T-cell (primary cell): ENCODE results near the gene ZNF506. TPM values are rescaled to one million over a fixed set of nuclear protein-coding genes. Genes with fewer than 3 reads are reported as not detected.

ENCODE experiments used
- ATAC-seq, 4 experiments: fragments of 200-7000 bp in 3 of 4; fragments of 150-1000 bp in 1 of 4; cut with Tn5 transposase; replicated peaks in 1 of 4; 1 replicate in 3 of 4; 2 replicates in 1 of 4; pipeline ENCODE4 v1.10.0; 2021; ENCODE audit warnings: moderate library complexity in 3 of 4, mild to moderate bottlenecking in 2 of 4, moderate number of reproducible peaks in 1 of 4
- CTCF ChIA-PET, 2 donors: fragments of 300-600 bp; sonication (Branson Sonifier 250); formaldehyde crosslinking; loops; one replicate each; lab custom pipeline; 2022; ENCODE audit warnings: antibody characterized with exemption in 2 of 2; lab: Charles Lee
- POLR2A ChIA-PET, 2 donors: fragments of 300-600 bp; sonication (Branson Sonifier 250); formaldehyde crosslinking; loops; one replicate each; lab custom pipeline; 2022; ENCODE audit warnings: antibody characterized with exemption in 2 of 2; lab: Charles Lee
- DNase-seq, 35 experiments: peaks; one replicate each; pipeline versions ENCODE4 v3.0.0 to v3.0.0-alpha.2; 2013 to 2023
- H3K27ac ChIP-seq: one replicate; pipeline ENCODE4 v1.5.1; 2013; ENCODE audit warnings: low read length
- H3K27me3 ChIP-seq, 2 experiments: replicated peaks in 1 of 2; 1 replicate in 1 of 2; 2 replicates in 1 of 2; pipeline versions ENCODE4 v1.6.1 to v1.7.0; 2013; ENCODE audit warnings: low read length in 1 of 2, mixed read lengths in 1 of 2; ENCODE audit not compliant: control insufficient read depth in 2 of 2, insufficient read depth in 2 of 2; ENCODE audit errors: extremely low read depth in 1 of 2
- H3K36me3 ChIP-seq, 2 donors: 1 replicate in 1 of 2; 2 replicates in 1 of 2; pipeline versions ENCODE4 v1.6.1 to v1.7.0; 2013; ENCODE audit warnings: low read length in 1 of 2; ENCODE audit not compliant: control insufficient read depth in 2 of 2, insufficient read depth in 1 of 2; ENCODE audit errors: extremely low read depth in 1 of 2
- H3K4me1 ChIP-seq, 2 experiments: 1 replicate in 1 of 2; 2 replicates in 1 of 2; pipeline versions ENCODE4 v1.6.1 to v1.7.0; 2013; ENCODE audit warnings: low read length in 2 of 2, mixed read lengths in 1 of 2; ENCODE audit not compliant: insufficient read depth in 2 of 2, control insufficient read depth in 1 of 2; ENCODE audit errors: extremely low read depth in 1 of 2
- H3K4me3 ChIP-seq, 2 donors: 1 replicate in 1 of 2; 2 replicates in 1 of 2; pipeline versions ENCODE4 v1.5.1 to v1.7.0; 2013; ENCODE audit warnings: mild to moderate bottlenecking in 2 of 2, low read length in 1 of 2, moderate library complexity in 1 of 2; ENCODE audit not compliant: control insufficient read depth in 1 of 2; ENCODE audit errors: extremely low read depth in 1 of 2
- H3K9me3 ChIP-seq: 2 replicates; pipeline ENCODE4 v1.7.0; 2013
- H3K27ac Mint-ChIP-seq, 2 donors: one replicate each; pipeline ENCODE4 v1.8.0; 2020 to 2021; ENCODE audit warnings: mild to moderate bottlenecking in 2 of 2, mixed read lengths in 2 of 2
- H3K27me3 Mint-ChIP-seq, 2 donors: one replicate each; pipeline ENCODE4 v1.8.0; 2021 to 2022; ENCODE audit warnings: mixed read lengths in 2 of 2
- H3K36me3 Mint-ChIP-seq: one replicate; pipeline ENCODE4 v1.8.0; 2021; ENCODE audit warnings: mixed read lengths
- H3K4me1 Mint-ChIP-seq, 3 donors: one replicate each; pipeline ENCODE4 v1.8.0; 2020 to 2022; ENCODE audit warnings: mixed read lengths in 3 of 3, mild to moderate bottlenecking in 1 of 3
- H3K4me3 Mint-ChIP-seq, 3 donors: one replicate each; pipeline ENCODE4 v1.8.0; 2020 to 2022; ENCODE audit warnings: mild to moderate bottlenecking in 3 of 3, mixed read lengths in 3 of 3, moderate library complexity in 3 of 3
- H3K9me3 Mint-ChIP-seq, 3 donors: one replicate each; pipeline ENCODE4 v1.8.0; 2020 to 2022; ENCODE audit warnings: mixed read lengths in 3 of 3
- WGBS: methylation state at CpG from one replicate; pipeline ENCODE4 v1.1.5; 2013; ENCODE audit warnings: missing lambda C conversion rate; ENCODE audit not compliant: insufficient coverage; 5-methylcytosine and 5-hydroxymethylcytosine counted together
- total RNA-seq, 35 experiments: library from RNA in 6 of 35; stranded (reverse) in 6 of 35; fragments of 120-200 nt in 1 of 35; gene quantifications; one replicate each; pipeline versions ENCODE4 v1.2.1 to v1.2.4 and lab custom pipeline; 2013 to 2026

ZNF506 gene
- total RNA-seq, 5 donors from 2014 or later (not counting 1 experiment from before 2014, with no cell fraction given): 35.3 to 65.6 (median 58.1) TPM

- Histone ChIP-seq H3K4me3 (no peak overlapping the region), H3K4me1 (no peaks in the 10 kb centered on the region), H3K9me3 (no peaks in the 10 kb centered on the region), H3K36me3 (no peaks in the 10 kb centered on the region), H3K27ac (no peak overlapping the region), H3K27me3 (peaks cover 0 to 2% of the 10 kb centered on the region in 2 experiments)
- H3K9me3 Mint-ChIP-seq: no peaks in the 10 kb centered on the region
- no peak for ATAC-seq
- ChIA-PET POLR2A (no interaction called here), CTCF (no interaction called here)
- no peak for DNase-seq
- H3K4me1 Mint-ChIP-seq: no peaks in the 10 kb centered on the region
- WGBS: 96% methylated on average over 10 of the region's 11 CpGs
- H3K36me3 Mint-ChIP-seq: no peaks in the 10 kb centered on the region
- H3K4me3 Mint-ChIP-seq: no peak overlapping the region
- H3K27me3 Mint-ChIP-seq: no peaks in the 10 kb centered on the region
- H3K27ac Mint-ChIP-seq: no peak overlapping the region
These were observed 68.7 kb downstream of the ZNF506 start for GRCh38 chr19:19752760-19753403.

- ChIA-PET POLR2A (no interaction called here), CTCF (no interaction called here)
- Histone ChIP-seq H3K9me3 (no peaks in the 10 kb centered on the region), H3K4me3 (no peak overlapping the region), H3K4me1 (no peaks in the 10 kb centered on the region), H3K27me3 (peaks cover 0 to 2% of the 10 kb centered on the region in 2 experiments), H3K27ac (no peak overlapping the region), H3K36me3 (no peaks in the 10 kb centered on the region)
- ATAC-seq (no peak), DNase-seq (no peak)
- Mint-ChIP-seq H3K4me3 (no peak overlapping the region), H3K4me1 (no peaks in the 10 kb centered on the region), H3K36me3 (no peaks in the 10 kb centered on the region), H3K27ac (no peak overlapping the region), H3K27me3 (no peaks in the 10 kb centered on the region), H3K9me3 (no peaks in the 10 kb centered on the region)
- 88% methylated on average over 10 of the region's 12 CpGs for WGBS
These were observed 69.7 kb downstream of the ZNF506 start for GRCh38 chr19:19751846-19752245.

- Mint-ChIP-seq H3K4me1 (no peaks in the 10 kb centered on the region), H3K36me3 (no peaks in the 10 kb centered on the region), H3K9me3 (no peaks in the 10 kb centered on the region), H3K27ac (no peak overlapping the region), H3K27me3 (no peaks in the 10 kb centered on the region), H3K4me3 (no peak overlapping the region)
- Histone ChIP-seq H3K9me3 (no peaks in the 10 kb centered on the region), H3K27ac (no peak overlapping the region), H3K4me3 (no peak overlapping the region), H3K36me3 (no peaks in the 10 kb centered on the region), H3K27me3 (peaks cover 0 to 6% of the 10 kb centered on the region in 2 experiments), H3K4me1 (no peaks in the 10 kb centered on the region)
- WGBS: 94% methylated on average over 38 of the region's 40 CpGs
- no peak for ATAC-seq
- POLR2A ChIA-PET: interaction anchor here in 1 of 2 donors (0.5 kb wide), 1 partner anchor 119 kb away, joined by 3 read pairs; no protein-coding TSS in a partner anchor
- DNase-seq: no peak
- CTCF ChIA-PET: no interaction called here
These were observed 70.4 kb downstream of the ZNF506 start for GRCh38 chr19:19750842-19751790.

GRCh38 chr19:19749908-19750841, 71.4 kb downstream of the ZNF506 start:
- H3K27me3 Mint-ChIP-seq: no peaks in the 10 kb centered on the region
- no peaks in the 10 kb centered on the region for H3K36me3 ChIP-seq
- ChIA-PET POLR2A (interaction anchor here in 1 of 2 donors (0.5 kb wide), 1 partner anchor 120 kb away, joined by 3 read pairs; no protein-coding TSS in a partner anchor), CTCF (no interaction called here)
- H3K4me3 ChIP-seq: no peak overlapping the region
- no peaks in the 10 kb centered on the region for H3K9me3 ChIP-seq
- DNase-seq: no peak
- no peaks in the 10 kb centered on the region for H3K4me1 ChIP-seq
- no peak overlapping the region for H3K27ac Mint-ChIP-seq
- 78% methylated on average over 17 of the region's 17 CpGs for WGBS
- H3K27ac ChIP-seq: no peak overlapping the region
- no peaks in the 10 kb centered on the region for H3K4me1 Mint-ChIP-seq
- H3K27me3 ChIP-seq: peaks cover 0 to 6% of the 10 kb centered on the region in 2 experiments
- no peak overlapping the region for H3K4me3 Mint-ChIP-seq
- ATAC-seq: no peak
- H3K36me3 Mint-ChIP-seq: no peaks in the 10 kb centered on the region
- no peaks in the 10 kb centered on the region for H3K9me3 Mint-ChIP-seq

- Histone ChIP-seq H3K27me3 (peaks cover 0 to 6% of the 10 kb centered on the region in 2 experiments), H3K9me3 (no peaks in the 10 kb centered on the region), H3K4me3 (no peak overlapping the region), H3K27ac (no peak overlapping the region), H3K4me1 (no peaks in the 10 kb centered on the region), H3K36me3 (no peaks in the 10 kb centered on the region)
- H3K4me3 Mint-ChIP-seq: no peak overlapping the region
- POLR2A ChIA-PET: no interaction called here
- CTCF ChIA-PET: interaction anchor here in 1 of 2 donors (0.6 kb wide), 1 partner anchor 1389 kb away, joined by 3 read pairs; no protein-coding TSS in a partner anchor
- ATAC-seq (no peak), DNase-seq (no peak)
- 89% methylated on average over 11 of the region's 13 CpGs for WGBS
- H3K36me3 Mint-ChIP-seq: no peaks in the 10 kb centered on the region
- no peaks in the 10 kb centered on the region for H3K4me1 Mint-ChIP-seq
- H3K27ac Mint-ChIP-seq: no peak overlapping the region
- H3K9me3 Mint-ChIP-seq: no peaks in the 10 kb centered on the region
- no peaks in the 10 kb centered on the region for H3K27me3 Mint-ChIP-seq
These were observed 72.2 kb downstream of the ZNF506 start for GRCh38 chr19:19749117-19749907.
